Chondrocyte (in vitro differentiated cells): ENCODE results near the gene AUTS2. TPM values are rescaled to one million over a fixed set of nuclear protein-coding genes. Genes with fewer than 3 reads are reported as not detected.

Experiments used
- DNase-seq: peaks from one replicate; pipeline ENCODE4 v3.0.0; 2021; ENCODE audit warnings: mixed read lengths, low spot score
- H3K27ac Mint-ChIP-seq: one replicate; pipeline ENCODE4 v1.8.0; 2021; ENCODE audit warnings: mild to moderate bottlenecking, moderate library complexity, mixed read lengths; ENCODE audit not compliant: unreplicated experiment
- H3K27me3 Mint-ChIP-seq: 2 replicates; pipeline ENCODE4 v1.8.0; 2021; ENCODE audit warnings: low read depth, mixed read lengths
- H3K36me3 Mint-ChIP-seq: 2 replicates; pipeline ENCODE4 v1.8.0; 2021; ENCODE audit warnings: low read depth, mixed read lengths
- H3K4me1 Mint-ChIP-seq: 2 replicates; pipeline ENCODE4 v1.8.0; 2021; ENCODE audit warnings: low read depth, mild to moderate bottlenecking, mixed read lengths
- H3K4me3 Mint-ChIP-seq: one replicate; pipeline ENCODE4 v1.8.0; 2021; ENCODE audit warnings: mild to moderate bottlenecking, moderate library complexity, mixed read lengths; ENCODE audit not compliant: unreplicated experiment
- H3K9me3 Mint-ChIP-seq: 2 replicates; pipeline ENCODE4 v1.8.0; 2021; ENCODE audit warnings: low read depth, mixed read lengths
- total RNA-seq: library from RNA; stranded (reverse); gene quantifications from 3 replicates; pipeline ENCODE4 v1.2.1, GENCODE V29; 2021
- TF ChIP-seq, protein P1 (sequence below): fragments of 200-600 bp; sonication (generic); IDR thresholded peaks from 2 replicates; pipeline ENCODE4 v1.5.0; 2021; ENCODE audit warnings: antibody characterized with exemption, mild to moderate bottlenecking, moderate library complexity

AUTS2 gene
- total RNA-seq, 1 donor from 2014 or later = 31.5 TPM

DNA sequence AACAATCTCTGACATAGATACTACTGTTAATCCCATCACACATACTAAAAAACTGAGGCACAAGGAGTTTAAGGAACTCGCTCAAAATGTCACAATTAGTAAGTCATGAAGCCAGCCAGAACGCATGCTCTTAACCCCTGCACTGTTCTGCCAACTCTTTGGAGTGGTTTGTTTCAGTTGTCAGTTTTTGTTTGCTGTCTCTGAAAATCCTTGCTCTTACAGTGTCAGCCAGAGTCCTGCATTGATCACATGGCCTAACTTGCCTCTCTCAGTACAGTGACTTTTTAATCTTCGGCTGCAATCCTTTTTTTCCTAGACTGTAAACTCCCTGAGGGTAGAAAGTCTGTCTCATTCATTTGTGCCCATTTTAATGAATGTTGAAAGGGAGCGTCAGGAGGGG is 753.8 kb downstream of the AUTS2 start:
- H3K9me3 Mint-ChIP-seq = no peaks in the 10 kb centered on the region
- no peak overlapping the region for H3K27ac Mint-ChIP-seq
- TF ChIP-seq, protein P1, sequence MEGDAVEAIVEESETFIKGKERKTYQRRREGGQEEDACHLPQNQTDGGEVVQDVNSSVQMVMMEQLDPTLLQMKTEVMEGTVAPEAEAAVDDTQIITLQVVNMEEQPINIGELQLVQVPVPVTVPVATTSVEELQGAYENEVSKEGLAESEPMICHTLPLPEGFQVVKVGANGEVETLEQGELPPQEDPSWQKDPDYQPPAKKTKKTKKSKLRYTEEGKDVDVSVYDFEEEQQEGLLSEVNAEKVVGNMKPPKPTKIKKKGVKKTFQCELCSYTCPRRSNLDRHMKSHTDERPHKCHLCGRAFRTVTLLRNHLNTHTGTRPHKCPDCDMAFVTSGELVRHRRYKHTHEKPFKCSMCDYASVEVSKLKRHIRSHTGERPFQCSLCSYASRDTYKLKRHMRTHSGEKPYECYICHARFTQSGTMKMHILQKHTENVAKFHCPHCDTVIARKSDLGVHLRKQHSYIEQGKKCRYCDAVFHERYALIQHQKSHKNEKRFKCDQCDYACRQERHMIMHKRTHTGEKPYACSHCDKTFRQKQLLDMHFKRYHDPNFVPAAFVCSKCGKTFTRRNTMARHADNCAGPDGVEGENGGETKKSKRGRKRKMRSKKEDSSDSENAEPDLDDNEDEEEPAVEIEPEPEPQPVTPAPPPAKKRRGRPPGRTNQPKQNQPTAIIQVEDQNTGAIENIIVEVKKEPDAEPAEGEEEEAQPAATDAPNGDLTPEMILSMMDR = no peak
- no peaks in the 10 kb centered on the region for H3K27me3 Mint-ChIP-seq
- peaks cover 22% of the 10 kb centered on the region for H3K4me1 Mint-ChIP-seq
- DNase-seq = no peak
- H3K36me3 Mint-ChIP-seq = no peaks in the 10 kb centered on the region
- H3K4me3 Mint-ChIP-seq = no peak overlapping the region

DNA sequence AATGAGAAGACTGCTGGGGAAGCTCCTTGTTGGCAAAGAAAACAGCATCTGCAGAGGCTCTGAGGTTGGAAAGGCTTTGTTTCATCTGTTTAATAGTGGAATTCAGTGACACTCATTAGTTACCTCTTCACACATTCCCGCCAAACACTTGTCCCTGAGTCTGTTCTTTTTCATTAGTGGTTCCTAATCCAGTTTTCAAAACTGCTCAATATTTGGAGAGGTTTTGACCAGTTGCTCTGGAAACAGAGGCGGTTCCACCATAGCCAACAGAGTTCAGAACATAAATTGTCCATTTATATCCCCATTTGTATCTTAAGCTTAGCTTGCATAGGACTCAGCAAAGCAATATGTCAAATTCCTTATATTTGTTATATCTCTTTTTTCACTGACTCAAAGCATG is 754.6 kb downstream of the AUTS2 start:
- Mint-ChIP-seq H3K4me1 (peaks cover 22% of the 10 kb centered on the region), H3K36me3 (no peaks in the 10 kb centered on the region), H3K27ac (no peak overlapping the region), H3K4me3 (no peak overlapping the region), H3K9me3 (no peaks in the 10 kb centered on the region), H3K27me3 (no peaks in the 10 kb centered on the region)
- TF ChIP-seq, protein P1 = no peak
- no peak for DNase-seq

DNA sequence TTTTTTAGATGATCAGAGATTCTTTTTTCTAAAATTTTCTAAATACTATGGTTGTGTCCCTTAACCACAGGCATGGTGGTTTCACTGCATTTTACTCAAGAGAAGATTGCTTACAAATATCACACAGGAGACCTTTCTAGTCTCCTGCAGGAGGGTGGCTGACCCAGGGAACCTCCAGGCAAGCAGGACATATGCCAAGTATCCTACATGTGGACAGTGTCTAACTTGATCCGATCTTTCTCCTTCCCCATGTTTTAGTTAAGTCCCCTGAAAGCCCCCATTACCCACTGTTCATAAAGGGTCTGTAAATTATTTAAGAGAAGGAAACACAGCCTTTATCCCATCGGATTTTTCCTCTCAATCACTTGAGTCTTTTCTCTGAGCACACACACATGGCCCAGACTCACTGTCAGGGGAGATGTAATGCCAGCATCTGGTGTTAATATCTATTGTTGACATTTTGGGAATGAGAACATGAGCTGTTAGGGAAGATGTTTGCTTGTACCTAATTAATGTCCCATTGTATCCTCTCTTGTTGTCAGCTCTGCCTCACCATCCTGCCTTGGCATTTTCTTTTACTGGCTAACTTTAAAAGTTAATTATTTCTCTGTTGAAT is 755.2 kb downstream of the AUTS2 start:
- H3K9me3 Mint-ChIP-seq = no peaks in the 10 kb centered on the region
- H3K36me3 Mint-ChIP-seq = no peaks in the 10 kb centered on the region
- H3K4me1 Mint-ChIP-seq = peaks cover 22% of the 10 kb centered on the region
- H3K4me3 Mint-ChIP-seq = no peak overlapping the region
- TF ChIP-seq, protein P1 = no peak
- DNase-seq = no peak
- H3K27ac Mint-ChIP-seq = no peak overlapping the region
- H3K27me3 Mint-ChIP-seq = no peaks in the 10 kb centered on the region

- Mint-ChIP-seq H3K27ac (no peak overlapping the region), H3K27me3 (no peaks in the 10 kb centered on the region)
- TF ChIP-seq, protein P1 = no peak
Measured at GRCh38 chr7:70353946-70354335, 755.7 kb downstream of the AUTS2 start.

GRCh38 chr7:70354409-70355169 is 756.3 kb downstream of the AUTS2 start:
- Mint-ChIP-seq H3K36me3 (no peaks in the 10 kb centered on the region), H3K27ac (no peak overlapping the region), H3K4me3 (no peak overlapping the region), H3K4me1 (peaks cover 22% of the 10 kb centered on the region), H3K9me3 (no peaks in the 10 kb centered on the region), H3K27me3 (no peaks in the 10 kb centered on the region)
- TF ChIP-seq, protein P1 = no peak
- no peak for DNase-seq

More at GRCh38 chr7:70353946-70354335, 755.7 kb downstream of the AUTS2 start:
- no peak overlapping the region for H3K4me3 Mint-ChIP-seq
- H3K9me3 Mint-ChIP-seq = no peaks in the 10 kb centered on the region
- no peaks in the 10 kb centered on the region for H3K36me3 Mint-ChIP-seq
- no peak for DNase-seq
- H3K4me1 Mint-ChIP-seq = peaks cover 22% of the 10 kb centered on the region
